Breast epithelium (tissue), 3 donors: ENCODE results near the gene CPT1B.

ENCODE experiments used
- POLR2A ChIP-seq: fragments of 450-650 bp; IDR thresholded peaks from one replicate; pipeline ENCODE4 v1.6.1; 2016; ENCODE audit warnings: antibody characterized with exemption, mild to moderate bottlenecking, moderate library complexity
- POLR2AphosphoS5 ChIP-seq, 3 donors: sonication (generic); formaldehyde crosslinking; IDR thresholded peaks; one replicate each; pipeline ENCODE4 v1.6.1; 2017; ENCODE audit warnings: antibody characterized with exemption in 3 of 3
- TF ChIP-seq, protein P1 (sequence below), 3 donors: fragments of 450-650 bp; IDR thresholded peaks; one replicate each; pipeline ENCODE4 v1.5.1; 2016 to 2017; ENCODE audit warnings: antibody characterized with exemption in 3 of 3, mild to moderate bottlenecking in 3 of 3, moderate library complexity in 3 of 3

DNA sequence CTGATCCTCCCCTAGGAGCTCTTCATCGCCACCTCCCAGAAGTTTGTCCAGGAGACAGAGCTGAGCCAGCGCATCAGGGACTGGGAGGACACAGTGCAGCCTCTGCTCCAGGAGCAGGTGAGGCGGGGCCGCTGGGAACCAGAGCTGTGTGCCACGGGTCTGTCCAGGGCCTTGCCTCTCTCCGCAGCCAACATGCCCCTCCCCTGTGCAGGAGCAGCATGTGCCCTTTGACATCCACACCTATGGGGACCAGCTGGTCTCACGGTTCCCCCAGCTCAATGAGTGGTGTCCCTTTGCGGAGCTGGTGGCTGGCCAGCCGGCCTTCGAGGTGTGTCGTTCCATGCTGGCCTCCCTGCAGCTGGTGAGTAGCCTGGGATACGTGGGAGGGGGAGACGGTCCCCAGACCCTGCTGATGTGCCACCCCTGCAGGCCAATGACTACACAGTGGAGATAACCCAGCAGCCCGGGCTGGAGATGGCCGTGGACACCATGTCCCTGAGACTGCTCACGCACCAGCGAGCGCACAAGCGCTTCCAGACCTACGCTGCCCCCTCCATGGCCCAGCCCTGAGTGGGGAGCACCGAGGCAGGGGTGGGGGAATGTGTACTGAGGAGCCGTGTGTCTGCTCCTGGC lies 55.3 kb downstream of the CPT1B start:
- TF ChIP-seq, protein P1, sequence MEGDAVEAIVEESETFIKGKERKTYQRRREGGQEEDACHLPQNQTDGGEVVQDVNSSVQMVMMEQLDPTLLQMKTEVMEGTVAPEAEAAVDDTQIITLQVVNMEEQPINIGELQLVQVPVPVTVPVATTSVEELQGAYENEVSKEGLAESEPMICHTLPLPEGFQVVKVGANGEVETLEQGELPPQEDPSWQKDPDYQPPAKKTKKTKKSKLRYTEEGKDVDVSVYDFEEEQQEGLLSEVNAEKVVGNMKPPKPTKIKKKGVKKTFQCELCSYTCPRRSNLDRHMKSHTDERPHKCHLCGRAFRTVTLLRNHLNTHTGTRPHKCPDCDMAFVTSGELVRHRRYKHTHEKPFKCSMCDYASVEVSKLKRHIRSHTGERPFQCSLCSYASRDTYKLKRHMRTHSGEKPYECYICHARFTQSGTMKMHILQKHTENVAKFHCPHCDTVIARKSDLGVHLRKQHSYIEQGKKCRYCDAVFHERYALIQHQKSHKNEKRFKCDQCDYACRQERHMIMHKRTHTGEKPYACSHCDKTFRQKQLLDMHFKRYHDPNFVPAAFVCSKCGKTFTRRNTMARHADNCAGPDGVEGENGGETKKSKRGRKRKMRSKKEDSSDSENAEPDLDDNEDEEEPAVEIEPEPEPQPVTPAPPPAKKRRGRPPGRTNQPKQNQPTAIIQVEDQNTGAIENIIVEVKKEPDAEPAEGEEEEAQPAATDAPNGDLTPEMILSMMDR (IDR thresholded peaks at IDR 0.05), result no peak
- TF ChIP-seq POLR2A (no peak), POLR2AphosphoS5 (IDR thresholded peaks at IDR 0.05) (no peak)
